PC-3 (cell line): ENCODE results near the gene SLC2A4RG. TPM values are rescaled to one million over a fixed set of nuclear protein-coding genes. Genes with fewer than 3 reads are reported as not detected.

Source experiments
- ATAC-seq: fragments of 200-7000 bp; cut with Tn5 transposase; 2 replicates; pipeline ENCODE4 v1.9.1; 2020; ENCODE audit warnings: mild to moderate bottlenecking, moderate library complexity
- BruUV-seq: library from RNA; stranded (reverse); fragments of 400-500 nt; replicated peaks from 2 replicates; lab custom pipeline; 2021; lab: Mats Ljungman, UMichigan
- CTCF ChIA-PET: fragments of 300-600 bp; sonication (Branson Sonifier 250); formaldehyde crosslinking; loops from one replicate; lab custom pipeline; 2022; ENCODE audit warnings: antibody characterized with exemption; lab: Charles Lee
- POLR2A ChIA-PET: fragments of 300-600 bp; sonication (Branson Sonifier 250); formaldehyde crosslinking; loops from one replicate; lab custom pipeline; 2022; ENCODE audit warnings: antibody characterized with exemption; ENCODE audit not compliant: unreplicated experiment; lab: Charles Lee
- DNase-seq: peaks from one replicate; pipeline ENCODE4 v3.0.0-alpha.2; 2015
- H2AFZ ChIP-seq: fragments of 300-600 bp; sonication (generic); 2 replicates; pipeline ENCODE4 v1.6.0; 2016; ENCODE audit warnings: antibody characterized with exemption, low read length
- H3F3A ChIP-seq: fragments of 300-600 bp; sonication (generic); one replicate; pipeline ENCODE4 v1.6.0; 2017; ENCODE audit warnings: antibody characterized with exemption, low read length, control low read depth, mild to moderate bottlenecking; ENCODE audit not compliant: unreplicated experiment
- H3K27ac ChIP-seq: fragments of 300-600 bp; sonication (generic); 2 replicates; pipeline ENCODE4 v1.5.1; 2016; ENCODE audit warnings: mild to moderate bottlenecking, low read length
- H3K27me3 ChIP-seq: fragments of 300-600 bp; sonication (generic); 2 replicates; pipeline ENCODE4 v1.6.1; 2016; ENCODE audit warnings: low read length, mixed read lengths
- H3K36me3 ChIP-seq: fragments of 300-600 bp; sonication (generic); 2 replicates; pipeline ENCODE4 v1.6.1; 2016; ENCODE audit warnings: low read depth, mixed run types, low read length, mixed read lengths
- H3K4me1 ChIP-seq: fragments of 300-600 bp; sonication (generic); 2 replicates; pipeline ENCODE4 v1.5.1; 2016; ENCODE audit warnings: low read length; ENCODE audit not compliant: insufficient read depth
- H3K4me2 ChIP-seq: fragments of 300-600 bp; sonication (generic); 2 replicates; pipeline ENCODE4 v1.6.0; 2016; ENCODE audit warnings: low read length
- H3K4me3 ChIP-seq: fragments of 300-600 bp; sonication (generic); 2 replicates; pipeline ENCODE4 v1.5.1; 2016; ENCODE audit warnings: mild to moderate bottlenecking, low read length, mixed read lengths
- H3K79me2 ChIP-seq: fragments of 300-600 bp; sonication (generic); 2 replicates; pipeline ENCODE4 v1.6.1; 2017; ENCODE audit warnings: low read length, mixed read lengths
- H3K9ac ChIP-seq: fragments of 300-600 bp; sonication (generic); 2 replicates; pipeline ENCODE4 v1.6.0; 2016; ENCODE audit warnings: mild to moderate bottlenecking, low read length
- H3K9me2 ChIP-seq: fragments of 300-600 bp; sonication (generic); replicated peaks from 2 replicates; pipeline ENCODE4 v1.6.1; 2016; ENCODE audit warnings: mixed run types, low read length, mixed read lengths
- H3K9me3 ChIP-seq: fragments of 300-600 bp; sonication (generic); 2 replicates; pipeline ENCODE4 v1.6.1; 2016; ENCODE audit warnings: low read length, mixed read lengths
- H4K20me1 ChIP-seq: fragments of 300-600 bp; sonication (generic); 2 replicates; pipeline ENCODE4 v1.6.1; 2016; ENCODE audit warnings: low read length, mixed read lengths
- EZH2 ChIP-seq: fragments of 300-600 bp; sonication (generic); IDR thresholded peaks from one replicate; pipeline ENCODE4 v1.6.1; 2017; ENCODE audit warnings: antibody characterized with exemption, mild to moderate bottlenecking, low read length; ENCODE audit not compliant: unreplicated experiment
- EZH2phosphoT487 ChIP-seq: fragments of 300-600 bp; sonication (generic); IDR thresholded peaks from 2 replicates; pipeline ENCODE4 v1.6.1; 2018; ENCODE audit warnings: mild to moderate bottlenecking, antibody characterized with exemption, low read length, borderline replicate concordance
- intact Hi-C: fragments of 100-400 bp; cut with micrococcal nuclease; formaldehyde crosslinking; loops from 2 replicates; pipeline ENCODE4 v1.9.0; 2023
- total RNA-seq: library from RNA; depleted of rRNA; stranded (reverse); fragments of >200 nt; gene quantifications from 2 replicates; pipeline ENCODE4 v1.2.3, GENCODE V29; 2014
- TF ChIP-seq, protein P1 (sequence below): fragments of 300-600 bp; sonication (generic); conservative IDR thresholded peaks from 2 replicates; pipeline ENCODE4 v1.5.1; 2017; ENCODE audit warnings: antibody characterized with exemption, low read depth, mild to moderate bottlenecking, low read length

Gene SLC2A4RG
- total RNA-seq, 1 experiment from 2014 or later = 116 TPM

DNA sequence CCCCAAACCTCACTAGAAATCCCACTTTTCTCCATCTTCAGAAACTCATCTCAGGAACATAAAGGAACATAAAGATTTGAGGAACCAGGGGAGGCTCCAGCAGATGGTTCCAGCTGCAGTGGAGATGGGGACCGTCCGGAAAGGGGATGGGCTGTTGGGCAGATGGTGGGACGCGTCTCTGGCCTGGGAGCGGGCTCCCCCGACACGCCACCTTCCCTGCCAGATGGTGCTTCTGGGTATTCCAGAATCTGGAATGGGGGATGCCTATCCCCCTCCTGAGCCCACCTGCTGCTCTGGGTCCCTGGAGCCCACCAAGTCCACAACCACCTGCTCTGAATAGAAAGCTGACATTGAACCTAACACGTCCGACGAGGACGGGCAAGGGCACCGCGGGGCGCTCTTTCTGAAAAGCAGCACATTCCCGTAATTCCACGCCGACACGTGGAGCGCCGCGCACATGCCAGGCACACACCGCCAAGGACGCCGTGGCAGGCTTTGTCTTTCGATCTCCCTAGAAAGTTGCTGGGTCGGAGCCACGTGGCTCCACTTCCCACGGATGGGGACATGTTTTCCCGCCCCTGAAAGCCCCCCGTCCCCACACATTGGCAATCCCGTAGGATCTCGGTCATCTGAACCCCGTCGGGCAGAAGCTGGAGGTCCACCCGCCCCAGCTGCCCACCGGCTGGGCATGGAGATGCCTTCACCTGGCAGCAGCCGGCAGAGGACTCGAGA is 27.3 kb downstream of the SLC2A4RG start:
- Histone ChIP-seq H3K36me3 (no peaks in the 10 kb centered on the region), H3F3A (no peaks in the 10 kb centered on the region), H2AFZ (no peak overlapping the region), H3K4me2 (no peak overlapping the region), H3K9me3 (no peaks in the 10 kb centered on the region), H3K4me3 (no peak overlapping the region), H3K9ac (no peak overlapping the region), H3K9me2 (no peaks in the 10 kb centered on the region), H3K4me1 (no peaks in the 10 kb centered on the region), H3K79me2 (no peaks in the 10 kb centered on the region), H3K27ac (no peak overlapping the region), H3K27me3 (no peaks in the 10 kb centered on the region), H4K20me1 (no peaks in the 10 kb centered on the region)
- CTCF ChIA-PET = interaction anchor here (0.5 to 0.6 kb wide), 2 partner anchors 31 to 214 kb away, joined by 3 to 5 read pairs; no protein-coding TSS in a partner anchor
- POLR2A ChIA-PET = interaction anchor here (0.7 kb wide), 1 partner anchor 26 kb away, joined by 10 read pairs; no protein-coding TSS in a partner anchor
- TF ChIP-seq EZH2phosphoT487 = no peak
- no peak for TF ChIP-seq EZH2
- TF ChIP-seq, protein P1, sequence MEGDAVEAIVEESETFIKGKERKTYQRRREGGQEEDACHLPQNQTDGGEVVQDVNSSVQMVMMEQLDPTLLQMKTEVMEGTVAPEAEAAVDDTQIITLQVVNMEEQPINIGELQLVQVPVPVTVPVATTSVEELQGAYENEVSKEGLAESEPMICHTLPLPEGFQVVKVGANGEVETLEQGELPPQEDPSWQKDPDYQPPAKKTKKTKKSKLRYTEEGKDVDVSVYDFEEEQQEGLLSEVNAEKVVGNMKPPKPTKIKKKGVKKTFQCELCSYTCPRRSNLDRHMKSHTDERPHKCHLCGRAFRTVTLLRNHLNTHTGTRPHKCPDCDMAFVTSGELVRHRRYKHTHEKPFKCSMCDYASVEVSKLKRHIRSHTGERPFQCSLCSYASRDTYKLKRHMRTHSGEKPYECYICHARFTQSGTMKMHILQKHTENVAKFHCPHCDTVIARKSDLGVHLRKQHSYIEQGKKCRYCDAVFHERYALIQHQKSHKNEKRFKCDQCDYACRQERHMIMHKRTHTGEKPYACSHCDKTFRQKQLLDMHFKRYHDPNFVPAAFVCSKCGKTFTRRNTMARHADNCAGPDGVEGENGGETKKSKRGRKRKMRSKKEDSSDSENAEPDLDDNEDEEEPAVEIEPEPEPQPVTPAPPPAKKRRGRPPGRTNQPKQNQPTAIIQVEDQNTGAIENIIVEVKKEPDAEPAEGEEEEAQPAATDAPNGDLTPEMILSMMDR = no peak
- ATAC-seq = no peak
- DNase-seq = no peak
- intact Hi-C loops = no loop called here
- BruUV-seq = no TSS peak

GRCh38 chr20:63767456-63767855 is 27.9 kb downstream of the SLC2A4RG start:
- no peaks in the 10 kb centered on the region for H3F3A ChIP-seq
- no TSS peak for BruUV-seq
- no peaks in the 10 kb centered on the region for H3K9me2 ChIP-seq
- intact Hi-C loops = no loop called here
- H3K4me1 ChIP-seq = 0 out of 2 replicates have a peak, but pooled peaks cover under 1% of the 10 kb centered on the region
- H3K4me2 ChIP-seq = no peak overlapping the region
- no peaks in the 10 kb centered on the region for H3K9me3 ChIP-seq
- H3K27ac ChIP-seq = no peak overlapping the region
- no peak overlapping the region for H3K4me3 ChIP-seq
- H3K36me3 ChIP-seq = no peaks in the 10 kb centered on the region
- CTCF ChIA-PET = no interaction called here
- ATAC-seq (no peak), DNase-seq (no peak)
- POLR2A ChIA-PET = interaction anchor here (0.7 kb wide), 1 partner anchor 27 kb away, joined by 10 read pairs; no protein-coding TSS in a partner anchor
- no peaks in the 10 kb centered on the region for H3K27me3 ChIP-seq
- no peaks in the 10 kb centered on the region for H4K20me1 ChIP-seq
- no peak overlapping the region for H3K9ac ChIP-seq
- no peaks in the 10 kb centered on the region for H3K79me2 ChIP-seq
- no peak overlapping the region for H2AFZ ChIP-seq
- no peak for TF ChIP-seq EZH2
- no peak for TF ChIP-seq EZH2phosphoT487
- TF ChIP-seq, protein P1 = no peak

- ATAC-seq (no peak), DNase-seq (no peak)
- no peaks in the 10 kb centered on the region for H3K9me2 ChIP-seq
- H4K20me1 ChIP-seq = no peaks in the 10 kb centered on the region
- POLR2A ChIA-PET = no interaction called here
- H3K4me1 ChIP-seq = peaks cover 4% of the 10 kb centered on the region
- no peak overlapping the region for H3K27ac ChIP-seq
- no peak overlapping the region for H3K9ac ChIP-seq
- intact Hi-C loops = no loop called here
- H3K79me2 ChIP-seq = no peaks in the 10 kb centered on the region
- H3K4me2 ChIP-seq = no peak overlapping the region
- no peak overlapping the region for H3K4me3 ChIP-seq
- no peak overlapping the region for H2AFZ ChIP-seq
- CTCF ChIA-PET = no interaction called here
- TF ChIP-seq EZH2 = no peak
- TF ChIP-seq, protein P1 = no peak
- TF ChIP-seq EZH2phosphoT487 = no peak
- no peaks in the 10 kb centered on the region for H3F3A ChIP-seq
- no TSS peak for BruUV-seq
- H3K9me3 ChIP-seq = no peaks in the 10 kb centered on the region
- H3K36me3 ChIP-seq = no peaks in the 10 kb centered on the region
- H3K27me3 ChIP-seq = no peaks in the 10 kb centered on the region
These were observed 28.3 kb downstream of the SLC2A4RG start for GRCh38 chr20:63767886-63768285.
